OCI-LY1 (cell line): ENCODE results near the gene HOXB4.

Experiments
- EZH2 ChIP-seq: fragments of 200-600 bp; sonication (generic), shearing (Covaris generic); IDR thresholded peaks from 2 replicates; pipeline ENCODE4 v1.8.0; 2017; ENCODE audit warnings: borderline replicate concordance, mixed run types, mild to moderate bottlenecking, antibody characterized with exemption, low read length, moderate library complexity, mixed read lengths
- TF ChIP-seq, protein P1 (sequence below): fragments of 200-600 bp; sonication (generic), shearing (Covaris generic); IDR thresholded peaks from 2 replicates; pipeline ENCODE4 v1.5.1; 2017; ENCODE audit warnings: mild to moderate bottlenecking, antibody characterized with exemption, low read length, moderate library complexity, mixed read lengths

DNA sequence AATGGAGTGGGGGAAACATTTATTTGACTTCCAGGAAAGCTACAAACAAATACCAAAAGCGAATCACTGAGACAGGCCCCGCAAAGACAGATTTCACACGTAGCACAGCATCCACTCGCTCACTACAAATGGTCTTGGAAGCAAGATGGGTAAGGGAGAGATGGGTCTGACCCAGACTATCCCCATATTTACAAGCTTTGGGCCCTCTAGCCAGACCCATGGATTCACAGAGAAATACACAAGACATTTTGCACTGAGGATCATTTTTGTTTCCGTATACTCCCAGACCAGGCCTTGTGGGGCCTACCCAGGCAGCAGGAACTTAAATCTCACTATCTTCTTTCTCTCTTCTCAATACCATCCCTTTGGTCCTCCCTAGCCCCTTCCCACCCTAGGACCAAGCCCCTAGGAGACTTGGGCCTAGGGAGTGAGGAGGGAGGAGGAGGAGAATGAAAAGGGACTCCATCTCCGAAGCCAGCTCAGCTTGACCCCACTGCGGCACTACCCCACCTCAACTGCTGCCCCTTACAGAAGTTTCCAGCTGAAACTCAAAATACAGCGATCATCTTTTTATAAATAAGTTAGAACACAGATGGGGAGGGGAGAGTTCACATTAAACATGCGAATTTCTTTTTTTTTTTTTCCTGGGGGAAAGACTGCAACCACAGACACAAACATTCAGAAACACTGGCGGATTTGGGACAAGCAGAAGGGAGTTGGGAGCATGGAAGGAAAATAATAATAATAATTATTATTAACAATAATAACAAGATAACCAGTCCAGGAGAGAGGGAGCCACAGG is 13.3 kb upstream of the HOXB4 start:
- TF ChIP-seq, protein P1, sequence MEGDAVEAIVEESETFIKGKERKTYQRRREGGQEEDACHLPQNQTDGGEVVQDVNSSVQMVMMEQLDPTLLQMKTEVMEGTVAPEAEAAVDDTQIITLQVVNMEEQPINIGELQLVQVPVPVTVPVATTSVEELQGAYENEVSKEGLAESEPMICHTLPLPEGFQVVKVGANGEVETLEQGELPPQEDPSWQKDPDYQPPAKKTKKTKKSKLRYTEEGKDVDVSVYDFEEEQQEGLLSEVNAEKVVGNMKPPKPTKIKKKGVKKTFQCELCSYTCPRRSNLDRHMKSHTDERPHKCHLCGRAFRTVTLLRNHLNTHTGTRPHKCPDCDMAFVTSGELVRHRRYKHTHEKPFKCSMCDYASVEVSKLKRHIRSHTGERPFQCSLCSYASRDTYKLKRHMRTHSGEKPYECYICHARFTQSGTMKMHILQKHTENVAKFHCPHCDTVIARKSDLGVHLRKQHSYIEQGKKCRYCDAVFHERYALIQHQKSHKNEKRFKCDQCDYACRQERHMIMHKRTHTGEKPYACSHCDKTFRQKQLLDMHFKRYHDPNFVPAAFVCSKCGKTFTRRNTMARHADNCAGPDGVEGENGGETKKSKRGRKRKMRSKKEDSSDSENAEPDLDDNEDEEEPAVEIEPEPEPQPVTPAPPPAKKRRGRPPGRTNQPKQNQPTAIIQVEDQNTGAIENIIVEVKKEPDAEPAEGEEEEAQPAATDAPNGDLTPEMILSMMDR, result no peak
- TF ChIP-seq EZH2, result no peak
